GM19035 (cell line): ENCODE results near the gene SLC7A6OS.
A peak's percentile ranks its signal among the peaks of the same experiment; 100 is the strongest.

Experiments used
- ATAC-seq: cut with Tn5 transposase; IDR thresholded peaks from one replicate; pipeline ENCODE4 v1.9.1; 2021; ENCODE audit not compliant: unreplicated experiment

The SLC7A6OS gene

DNA sequence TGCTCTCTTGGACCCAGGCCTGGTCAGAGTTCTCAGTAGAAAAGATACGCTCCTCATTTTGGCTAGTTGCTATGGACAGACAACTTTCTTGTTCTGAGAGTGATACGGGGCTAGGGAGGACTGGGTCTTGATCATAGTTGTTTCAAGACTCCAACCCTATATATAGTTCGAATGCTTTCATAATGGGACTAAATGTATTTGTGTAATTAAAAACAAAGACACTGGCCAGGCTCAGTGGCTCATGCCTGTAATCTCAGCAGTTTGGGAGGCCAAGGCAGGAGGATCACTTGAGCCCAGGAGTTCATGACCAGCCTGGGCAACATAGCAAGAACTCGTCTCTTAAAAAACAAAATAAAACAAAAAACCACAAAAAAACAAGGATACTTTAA lies 28.7 kb downstream of the SLC7A6OS start:
- no peak for ATAC-seq

DNA sequence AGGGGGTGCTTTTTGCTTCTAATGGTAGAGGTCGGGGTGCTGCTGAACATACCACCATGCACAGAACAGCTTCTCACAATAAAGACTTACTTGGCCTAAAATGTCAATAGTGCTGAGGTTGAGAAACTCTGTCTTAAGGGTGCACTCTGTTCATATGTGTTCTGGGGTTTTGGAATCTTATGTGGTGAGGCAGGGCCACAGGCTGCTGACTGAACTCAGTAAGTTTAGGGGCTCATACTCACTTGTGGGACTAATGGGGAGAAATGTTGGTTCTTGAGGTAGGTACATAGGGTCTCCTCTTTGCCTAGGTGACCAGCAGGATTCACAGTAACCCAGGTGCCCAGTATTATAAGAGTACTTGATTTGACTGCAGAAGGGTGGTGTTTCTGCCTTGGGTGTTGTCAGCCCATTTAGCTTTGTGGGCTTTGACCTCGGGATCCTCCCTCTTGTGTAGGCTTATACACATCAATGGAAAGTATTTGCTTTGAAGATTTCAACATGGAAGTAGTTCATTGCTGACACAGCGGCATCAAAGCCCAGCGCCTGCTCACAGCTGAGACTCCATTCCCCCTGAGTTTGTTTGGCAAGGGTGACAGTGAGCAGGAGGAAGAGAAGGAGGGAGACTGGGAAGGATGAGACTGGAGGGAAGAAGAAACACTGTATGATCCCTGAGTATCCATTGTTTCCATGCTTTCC lies 29.2 kb downstream of the SLC7A6OS start:
- ATAC-seq = no peak

DNA sequence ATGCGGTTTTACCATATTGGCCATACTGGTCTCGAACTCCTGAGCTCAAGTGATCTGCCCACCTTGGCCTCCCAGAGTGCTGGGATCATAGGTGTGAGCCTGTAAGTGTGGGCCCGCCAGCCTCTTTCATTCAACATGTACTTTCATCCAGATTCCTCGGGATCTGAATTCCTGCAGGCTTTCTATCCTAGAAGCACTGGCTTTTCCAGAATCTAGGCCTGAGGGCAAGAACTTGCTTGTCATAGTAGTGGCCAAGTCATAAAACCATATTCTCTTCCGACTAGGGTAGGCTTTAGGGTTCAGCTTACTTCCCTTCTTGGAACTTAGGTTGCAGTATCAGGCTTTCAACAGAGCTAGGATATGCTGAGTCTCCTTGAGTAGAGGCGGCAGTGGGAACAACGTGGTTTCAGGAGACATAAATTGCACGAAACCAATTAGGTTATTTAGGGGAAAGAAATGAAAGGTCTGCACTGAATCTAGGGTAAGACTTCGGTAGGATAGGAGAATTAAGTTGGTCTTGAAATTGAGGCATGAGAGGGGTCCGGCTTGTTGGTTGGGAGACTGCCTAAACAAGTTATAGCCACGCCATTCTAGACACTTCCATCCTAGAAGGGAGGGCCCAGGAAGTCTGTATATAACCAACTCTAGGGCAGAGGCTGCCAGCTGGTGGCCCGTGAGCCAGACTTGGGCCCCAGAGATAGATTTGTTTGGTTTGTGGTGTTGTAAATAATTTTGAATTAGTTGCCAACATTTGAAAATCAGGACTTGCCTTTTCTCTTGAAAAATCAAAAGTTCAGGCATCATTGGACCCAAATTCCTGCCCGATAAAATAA lies 30.8 kb downstream of the SLC7A6OS start:
- no peak for ATAC-seq

DNA sequence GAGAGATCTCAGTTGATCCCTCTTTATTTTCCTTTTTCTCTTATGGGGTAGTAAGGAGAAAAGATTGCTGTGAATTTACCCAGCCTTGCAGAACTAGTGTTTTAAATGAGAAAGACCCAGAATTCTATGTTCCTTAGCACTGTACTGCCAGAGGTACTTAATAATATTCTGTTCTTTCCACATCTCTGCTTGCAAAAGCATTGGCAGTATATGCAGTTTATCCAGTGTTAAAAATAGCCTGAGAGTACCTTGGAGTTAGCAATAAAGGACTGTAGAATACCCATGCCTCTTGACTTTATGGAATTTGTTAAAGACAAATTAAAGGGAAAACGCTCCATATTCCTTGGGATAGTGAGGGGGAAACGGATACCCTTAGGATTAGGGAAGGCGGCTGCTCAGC lies 34.5 kb downstream of the SLC7A6OS start:
- ATAC-seq = no peak

DNA sequence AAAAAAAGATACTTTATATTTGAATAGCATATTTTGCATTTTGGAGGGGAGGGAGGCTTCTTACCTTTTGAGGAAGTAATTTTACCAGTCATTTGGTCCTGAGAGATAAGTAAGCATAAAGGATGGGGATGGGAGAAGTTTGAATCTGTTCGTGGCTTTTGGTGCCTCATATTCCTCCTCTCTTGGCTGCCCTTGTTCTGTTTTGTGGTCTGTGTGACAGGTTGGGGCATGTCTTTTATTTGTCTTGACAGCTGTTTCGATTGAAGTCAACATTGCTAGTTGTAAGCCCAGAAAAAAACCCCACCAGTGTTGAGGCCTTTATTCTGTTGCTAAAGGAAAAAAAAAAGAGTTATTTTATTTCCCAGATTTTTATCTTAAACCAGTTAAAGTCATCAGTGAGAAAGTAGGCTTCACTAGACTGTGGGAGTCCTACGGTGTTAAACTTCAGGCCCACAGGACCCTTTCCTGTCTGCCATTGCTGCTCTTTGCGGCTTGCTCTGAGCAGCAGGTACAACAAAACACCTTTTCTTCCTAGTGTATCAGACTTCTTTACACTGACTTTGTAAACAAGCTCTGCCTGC lies 35.0 kb downstream of the SLC7A6OS start:
- peak; percentile 71 for ATAC-seq

DNA sequence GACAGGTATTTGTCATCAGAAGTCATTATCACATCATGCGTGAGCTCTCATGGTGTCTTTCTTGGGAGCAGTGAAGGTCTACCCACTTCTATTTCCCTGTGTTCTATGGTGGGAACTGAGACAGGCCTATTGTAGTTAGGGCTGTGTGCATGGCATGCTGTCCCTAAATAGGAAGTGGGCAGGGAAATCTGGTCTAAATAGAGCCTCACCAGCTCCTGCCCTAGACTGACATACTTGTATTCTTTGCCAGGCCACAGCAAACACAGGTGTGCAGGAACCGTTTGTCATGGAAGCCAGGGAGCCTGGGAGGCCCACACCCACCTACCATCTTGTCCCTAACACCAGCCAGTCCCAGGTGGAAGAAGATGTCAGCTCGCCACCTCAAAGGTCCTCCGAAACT lies 36.3 kb downstream of the SLC7A6OS start:
- no peak for ATAC-seq

DNA sequence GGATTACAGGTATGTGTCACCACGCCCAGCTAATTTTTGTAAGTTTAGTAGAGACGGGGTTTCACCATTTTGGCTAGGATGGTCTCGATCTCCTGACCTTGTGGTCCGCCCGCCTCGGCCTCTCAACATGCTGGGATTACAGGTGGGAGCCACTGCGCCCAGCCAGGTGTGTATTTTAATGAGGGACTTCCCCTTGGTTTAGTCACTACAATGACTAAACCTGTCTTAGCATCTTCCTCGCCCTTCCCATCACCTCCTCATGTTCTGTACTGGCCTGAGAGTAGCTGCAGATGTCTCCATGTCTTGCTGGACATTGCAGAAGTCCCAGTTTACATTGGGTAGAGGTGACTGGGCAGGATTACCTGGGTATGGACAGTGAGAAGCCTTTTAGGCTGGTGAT lies 36.9 kb downstream of the SLC7A6OS start:
- ATAC-seq = no peak

DNA sequence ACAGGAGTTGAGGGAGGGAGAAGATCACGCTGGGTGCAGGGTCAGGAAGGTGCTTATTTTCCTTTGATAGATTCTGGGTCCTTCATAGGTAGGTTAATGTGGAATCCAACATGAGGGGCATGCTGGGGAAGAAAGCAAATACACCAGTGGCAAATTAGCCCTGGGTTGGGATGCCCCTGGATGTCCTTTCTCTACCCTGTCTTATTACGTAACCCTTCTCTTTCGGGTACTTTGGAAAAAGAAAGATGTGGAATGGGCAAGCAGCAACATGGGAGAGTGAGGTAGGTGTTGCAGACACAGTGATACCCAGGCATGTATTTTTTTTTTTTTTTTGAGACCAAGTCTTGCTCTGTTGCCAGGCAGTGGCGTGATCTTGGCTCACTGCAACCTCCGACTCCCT lies 37.3 kb downstream of the SLC7A6OS start:
- no peak for ATAC-seq

DNA sequence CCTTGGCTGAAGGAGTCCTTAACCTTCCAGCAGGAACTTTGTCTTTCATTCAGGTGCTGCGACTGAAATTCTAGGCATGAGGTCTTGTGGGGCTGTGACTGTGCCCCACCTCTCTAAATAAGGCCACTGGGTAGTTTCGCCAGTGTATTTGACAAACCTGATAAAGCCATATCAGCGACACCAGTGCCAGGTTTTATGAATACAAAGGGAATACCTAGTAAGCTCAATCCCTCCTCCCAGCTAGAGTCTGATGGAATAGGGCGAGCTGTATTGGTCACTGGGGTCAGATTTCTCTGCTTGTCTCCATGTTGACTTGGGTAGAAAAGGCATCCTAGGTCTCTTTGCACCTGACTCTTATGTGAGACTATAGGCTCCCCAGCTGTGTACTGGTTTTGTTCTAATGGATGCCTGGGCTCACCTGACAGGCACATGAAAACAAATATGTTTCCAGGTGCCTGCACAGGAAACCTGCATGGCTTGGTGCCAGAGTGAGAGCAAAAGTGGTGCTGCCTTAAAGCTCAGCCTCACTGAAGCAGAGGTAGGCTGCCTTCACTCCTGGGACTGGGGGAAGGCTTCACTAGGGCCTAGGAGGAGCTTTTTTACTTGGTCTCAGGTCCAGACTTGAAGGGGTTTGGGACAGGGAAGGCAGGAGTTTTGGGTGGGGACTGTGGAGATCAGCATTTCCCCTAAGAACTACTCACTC lies 38.1 kb downstream of the SLC7A6OS start:
- no peak for ATAC-seq

DNA sequence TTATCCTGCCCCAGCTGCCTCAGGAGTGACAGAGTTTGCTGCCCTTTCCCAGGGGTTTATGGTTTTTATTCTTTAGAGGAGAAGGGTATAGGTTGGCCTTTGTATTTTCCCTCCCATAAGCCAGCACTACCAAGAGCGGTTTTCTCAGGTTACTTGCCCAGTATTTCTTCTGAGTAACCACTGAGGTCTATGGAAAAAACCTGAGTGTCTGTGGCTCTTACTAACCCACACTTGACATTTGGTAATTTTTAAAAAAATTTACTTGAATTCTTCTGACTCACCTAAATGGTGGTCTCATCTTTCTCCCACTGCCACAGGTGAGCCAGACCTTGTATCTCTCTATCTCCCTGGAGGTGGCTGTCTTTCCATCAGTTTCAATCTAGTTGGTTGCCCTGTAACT lies 40.4 kb downstream of the SLC7A6OS start:
- no peak for ATAC-seq

DNA sequence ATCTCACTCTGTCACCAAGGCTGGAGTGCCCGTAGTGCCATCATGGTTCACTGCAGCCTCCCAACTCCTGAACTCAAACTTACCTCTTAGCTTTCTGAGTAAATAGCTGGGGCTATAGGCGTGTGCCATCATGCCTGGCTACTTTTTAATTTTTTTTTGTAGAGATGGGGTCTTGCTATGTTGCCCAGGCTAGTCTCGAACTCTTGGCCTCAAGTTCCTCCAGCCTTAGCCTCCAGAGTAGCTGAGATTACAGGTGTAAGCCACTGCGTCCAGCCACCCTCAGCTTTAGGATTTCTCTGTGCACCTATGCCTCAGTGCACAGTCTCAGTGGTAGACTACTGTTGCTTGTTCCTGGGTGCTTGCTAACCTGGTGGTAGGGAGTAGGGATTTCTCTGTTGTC lies 41.0 kb downstream of the SLC7A6OS start:
- no peak for ATAC-seq

DNA sequence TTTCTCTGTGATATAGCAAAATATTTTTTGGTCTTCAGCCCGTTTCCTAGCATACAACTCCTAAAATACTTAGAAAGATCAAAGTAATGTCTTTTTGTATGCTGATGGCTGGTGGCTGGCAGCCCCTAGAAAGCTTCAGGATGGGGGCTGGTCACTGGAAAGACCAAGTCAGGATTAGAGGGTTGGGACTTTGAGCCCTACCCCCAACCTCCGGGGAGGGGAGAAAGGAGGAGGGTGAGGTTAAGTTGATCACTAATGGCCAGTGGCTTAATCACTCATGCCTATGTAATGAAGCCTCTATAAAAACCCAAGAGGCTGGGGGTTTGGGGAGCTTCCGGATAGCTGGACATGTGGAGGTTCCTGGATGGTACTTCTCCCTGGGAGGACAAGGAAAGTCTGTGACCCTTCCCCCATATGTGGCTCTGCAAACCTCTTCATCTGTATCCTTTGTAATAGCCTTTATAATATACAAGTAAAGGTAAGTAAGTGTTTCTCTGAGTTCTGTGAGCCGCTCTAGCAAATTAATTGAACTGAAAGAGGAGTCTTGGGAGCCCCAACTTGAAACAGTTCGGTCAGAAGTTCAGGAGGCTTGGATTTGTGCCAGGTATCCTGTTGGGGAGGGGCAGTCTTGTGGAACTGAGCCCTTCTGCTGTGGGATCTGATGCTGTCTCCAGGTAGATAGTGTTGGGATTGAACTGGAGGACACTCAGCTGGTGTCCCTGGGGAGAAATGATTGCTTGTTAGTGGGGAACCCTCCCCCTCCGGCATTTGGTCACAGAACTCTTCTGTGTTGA lies 42.9 kb downstream of the SLC7A6OS start:
- ATAC-seq = no peak

DNA sequence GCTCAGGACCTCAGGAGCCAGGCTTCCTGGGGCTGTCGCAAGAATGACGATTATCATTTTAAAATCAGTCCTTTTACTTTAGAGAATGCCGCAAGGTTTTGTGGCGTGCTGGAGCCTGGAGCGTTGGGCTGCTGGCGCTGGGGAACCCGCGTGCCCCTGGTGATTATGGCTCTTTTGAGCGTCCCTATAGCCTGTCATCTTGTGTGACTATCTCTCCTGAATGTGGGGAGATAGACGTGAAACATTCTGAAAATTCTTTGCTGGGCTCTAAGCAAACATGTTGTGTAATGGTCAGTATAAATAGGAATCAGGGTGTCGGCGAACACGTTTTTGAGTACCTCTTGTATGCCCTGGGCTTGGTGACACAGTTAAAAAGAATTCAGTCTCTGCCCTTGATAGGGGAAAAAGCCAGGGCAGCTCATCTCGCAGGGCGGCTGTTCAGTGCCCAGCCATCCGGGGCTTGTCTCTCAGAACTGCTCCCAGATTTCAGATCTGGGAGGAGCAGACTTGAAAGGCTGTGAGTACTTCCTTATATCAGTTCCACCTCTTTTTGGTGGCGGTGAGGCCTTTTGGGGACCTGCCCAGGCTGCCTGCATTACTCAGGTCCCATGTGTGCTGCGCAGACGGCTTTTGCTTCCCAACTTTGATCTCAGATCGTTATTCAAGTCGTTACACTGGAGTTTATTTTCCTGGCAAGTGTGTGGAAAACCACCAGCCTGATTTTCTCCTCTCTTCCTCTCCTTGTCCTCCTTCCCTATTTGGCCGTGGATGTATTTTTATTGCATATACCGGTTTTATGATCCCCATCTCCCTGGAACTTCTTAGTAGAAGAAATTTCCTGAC lies 45.4 kb downstream of the SLC7A6OS start:
- peak; percentile 9 for ATAC-seq

DNA sequence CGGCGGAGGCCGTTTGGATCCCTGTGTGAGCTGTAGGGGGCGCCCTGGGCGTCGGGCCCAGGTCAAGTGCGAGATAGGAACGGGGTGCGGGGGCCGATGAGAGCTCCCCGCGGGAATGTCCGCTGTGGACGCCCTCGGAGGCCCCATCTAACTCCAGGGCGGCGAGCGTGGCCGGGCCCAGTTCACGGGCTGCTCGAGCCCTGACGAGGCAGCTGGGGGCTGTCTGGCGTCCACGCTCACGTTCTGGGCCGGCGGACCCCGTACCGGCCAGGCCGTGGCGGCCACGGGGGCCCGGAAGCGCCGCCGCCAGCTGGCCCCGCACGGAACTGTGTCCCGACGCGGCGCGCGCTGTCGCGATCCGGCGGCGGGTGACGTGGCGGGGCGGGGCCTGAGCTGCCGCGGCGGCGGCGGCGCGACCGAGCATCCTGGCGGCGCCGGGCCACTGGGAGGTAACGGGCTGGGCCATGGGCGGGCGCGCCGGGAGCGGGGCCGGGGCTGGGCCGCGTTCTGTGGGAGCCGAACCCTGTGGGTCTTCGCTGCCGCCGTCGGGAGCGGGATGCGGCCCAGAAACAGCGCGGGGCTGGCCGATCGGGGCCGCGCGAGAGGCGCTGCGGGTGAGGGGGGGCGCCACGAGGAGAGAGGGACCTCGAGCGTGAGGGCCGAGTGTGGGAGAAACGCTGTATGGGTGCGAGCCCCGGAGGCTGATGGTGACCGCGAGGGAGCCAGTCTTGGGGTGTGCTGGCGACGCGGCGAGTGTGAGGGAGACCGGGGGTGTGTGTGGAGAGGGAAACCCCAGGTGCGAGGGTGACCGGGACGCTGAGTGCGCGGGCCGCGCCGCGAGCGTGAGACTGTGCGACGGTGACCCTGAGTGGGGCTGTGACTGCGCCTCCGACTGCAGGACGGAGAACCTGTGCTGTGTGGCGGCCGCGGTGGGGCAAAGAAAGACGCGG lies 46.3 kb downstream of the SLC7A6OS start, which contains the start of gene SLC7A6:
Gene SLC7A6 (plus strand): TSS at position 399 of the 950 bp plus-strand sequence. CDS start 10,201 bp downstream, outside the sequence.
- ATAC-seq = peak; percentile 67

DNA sequence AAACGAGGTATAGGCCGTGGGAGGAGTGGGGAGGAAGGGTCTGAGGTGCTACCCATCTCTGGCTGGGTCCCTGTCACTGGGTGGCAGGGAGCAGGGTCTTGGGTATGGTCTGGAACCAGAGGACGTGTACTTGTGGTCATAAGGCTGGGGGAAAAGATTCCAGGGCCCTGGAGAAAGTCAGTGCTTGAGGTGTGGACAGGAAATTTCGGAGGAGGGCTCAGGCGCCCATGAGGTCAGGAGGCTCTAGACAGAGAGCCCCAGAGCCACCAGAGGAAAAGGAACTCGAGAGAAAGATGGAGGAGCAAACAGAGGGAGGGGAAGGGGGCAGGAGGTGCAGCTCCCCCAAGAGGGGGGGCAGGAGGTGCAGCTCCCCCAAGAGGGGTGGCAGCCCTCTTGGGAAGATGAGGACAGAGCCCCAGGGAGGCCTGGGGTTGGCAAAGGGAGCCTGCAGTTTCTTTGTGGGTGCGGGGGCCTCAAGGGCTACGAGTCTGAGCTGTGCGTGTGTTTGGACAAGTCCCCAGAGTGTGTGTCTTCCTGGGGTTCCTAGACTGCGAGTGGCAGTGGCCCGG lies 47.1 kb downstream of the SLC7A6OS start:
- no peak for ATAC-seq

DNA sequence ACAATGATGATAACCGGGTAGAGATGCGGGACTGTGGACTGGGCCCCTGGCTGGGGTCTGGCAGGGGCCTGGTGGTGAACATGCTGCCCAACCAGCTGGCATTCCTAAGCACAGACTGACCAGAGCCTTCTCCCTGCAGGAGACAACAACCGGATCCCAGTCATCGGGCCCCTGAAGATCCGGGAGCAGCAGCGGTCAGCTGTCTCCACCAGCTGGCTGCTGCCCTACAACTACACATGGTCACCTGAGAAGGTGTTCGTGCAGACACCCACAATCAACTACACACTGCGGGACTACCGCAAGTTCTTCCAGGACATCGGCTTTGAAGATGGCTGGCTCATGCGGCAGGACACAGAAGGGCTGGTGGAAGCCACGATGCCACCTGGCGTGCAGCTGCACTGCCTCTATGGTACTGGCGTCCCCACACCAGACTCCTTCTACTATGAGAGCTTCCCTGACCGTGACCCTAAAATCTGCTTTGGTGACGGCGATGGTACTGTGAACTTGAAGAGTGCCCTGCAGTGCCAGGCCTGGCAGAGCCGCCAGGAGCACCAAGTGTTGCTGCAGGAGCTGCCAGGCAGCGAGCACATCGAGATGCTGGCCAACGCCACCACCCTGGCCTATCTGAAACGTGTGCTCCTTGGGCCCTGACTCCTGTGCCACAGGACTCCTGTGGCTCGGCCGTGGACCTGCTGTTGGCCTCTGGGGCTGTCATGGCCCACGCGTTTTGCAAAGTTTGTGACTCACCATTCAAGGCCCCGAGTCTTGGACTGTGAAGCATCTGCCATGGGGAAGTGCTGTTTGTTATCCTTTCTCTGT lies 51.5 kb downstream of the SLC7A6OS start:
- no peak for ATAC-seq
